Measurements from ENCODE around the gene MAGOH. TPM values are rescaled to one million over a fixed set of nuclear protein-coding genes. Genes with fewer than 3 reads are reported as not detected.

MAGOH gene
- total and polyA plus RNA-seq, 4 donors: 16.4 to 32.5 (median 26.5) TPM

GRCh38 chr1:53180951-53181350 is 57.4 kb downstream of the MAGOH start:
- WGBS: 98% methylated on average over 5 of the region's 5 CpGs
- Histone ChIP-seq H3K4me1 (ENCODE audit: control insufficient read depth in 4 of 4, insufficient read depth in 4 of 4, low read length in 3 of 4) (peaks cover 23 to 59% (median 50%) of the 10 kb centered on the region in 4 donors), H3K27ac (ENCODE audit: low read depth in 1 of 2, low read length in 2 of 2) (no peak overlapping the region), H3K9me3 (ENCODE audit: control insufficient read depth in 4 of 4, low read length in 3 of 4) (no peaks in the 10 kb centered on the region), H3K4me3 (ENCODE audit: low read depth in 1 of 3, low read length in 3 of 3) (no peak overlapping the region), H3K36me3 (ENCODE audit: control insufficient read depth in 4 of 4, insufficient read depth in 3 of 4, low read depth in 1 of 4, low read length in 3 of 4) (no peaks in the 10 kb centered on the region), H3K9ac (ENCODE audit: low read depth in 1 of 2, low read length in 2 of 2) (no peak overlapping the region), H3K27me3 (ENCODE audit: control insufficient read depth in 4 of 4, insufficient read depth in 4 of 4, low read length in 3 of 4) (no peaks in the 10 kb centered on the region)
- no peak for DNase-seq (ENCODE audit: low spot score)
- TF ChIP-seq RAD21 (IDR thresholded peaks at IDR 0.05) (no peak), JUND (IDR thresholded peaks at IDR 0.05) (no peak), EGR1 (IDR thresholded peaks at IDR 0.05; ENCODE audit: low read depth in 2 of 2) (no peak), YY1 (IDR thresholded peaks at IDR 0.05) (no peak), HNF4A (conservative IDR thresholded peaks at IDR 0.05) (no peak), SP1 (IDR thresholded peaks at IDR 0.05) (no peak), CTCF (IDR thresholded peaks at IDR 0.05; ENCODE audit: low read depth, low read length, missing input control) (no peak), GABPA (IDR thresholded peaks at IDR 0.05 in 1 of 2, conservative IDR thresholded peaks at IDR 0.05 in 1 of 2) (no peak), HNF4G (IDR thresholded peaks at IDR 0.05) (no peak), TAF1 (conservative IDR thresholded peaks at IDR 0.05) (no peak)
- TF ChIP-seq, protein P1, sequence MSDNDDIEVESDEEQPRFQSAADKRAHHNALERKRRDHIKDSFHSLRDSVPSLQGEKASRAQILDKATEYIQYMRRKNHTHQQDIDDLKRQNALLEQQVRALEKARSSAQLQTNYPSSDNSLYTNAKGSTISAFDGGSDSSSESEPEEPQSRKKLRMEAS (IDR thresholded peaks at IDR 0.05): no peak
- TF ChIP-seq, protein P2, sequence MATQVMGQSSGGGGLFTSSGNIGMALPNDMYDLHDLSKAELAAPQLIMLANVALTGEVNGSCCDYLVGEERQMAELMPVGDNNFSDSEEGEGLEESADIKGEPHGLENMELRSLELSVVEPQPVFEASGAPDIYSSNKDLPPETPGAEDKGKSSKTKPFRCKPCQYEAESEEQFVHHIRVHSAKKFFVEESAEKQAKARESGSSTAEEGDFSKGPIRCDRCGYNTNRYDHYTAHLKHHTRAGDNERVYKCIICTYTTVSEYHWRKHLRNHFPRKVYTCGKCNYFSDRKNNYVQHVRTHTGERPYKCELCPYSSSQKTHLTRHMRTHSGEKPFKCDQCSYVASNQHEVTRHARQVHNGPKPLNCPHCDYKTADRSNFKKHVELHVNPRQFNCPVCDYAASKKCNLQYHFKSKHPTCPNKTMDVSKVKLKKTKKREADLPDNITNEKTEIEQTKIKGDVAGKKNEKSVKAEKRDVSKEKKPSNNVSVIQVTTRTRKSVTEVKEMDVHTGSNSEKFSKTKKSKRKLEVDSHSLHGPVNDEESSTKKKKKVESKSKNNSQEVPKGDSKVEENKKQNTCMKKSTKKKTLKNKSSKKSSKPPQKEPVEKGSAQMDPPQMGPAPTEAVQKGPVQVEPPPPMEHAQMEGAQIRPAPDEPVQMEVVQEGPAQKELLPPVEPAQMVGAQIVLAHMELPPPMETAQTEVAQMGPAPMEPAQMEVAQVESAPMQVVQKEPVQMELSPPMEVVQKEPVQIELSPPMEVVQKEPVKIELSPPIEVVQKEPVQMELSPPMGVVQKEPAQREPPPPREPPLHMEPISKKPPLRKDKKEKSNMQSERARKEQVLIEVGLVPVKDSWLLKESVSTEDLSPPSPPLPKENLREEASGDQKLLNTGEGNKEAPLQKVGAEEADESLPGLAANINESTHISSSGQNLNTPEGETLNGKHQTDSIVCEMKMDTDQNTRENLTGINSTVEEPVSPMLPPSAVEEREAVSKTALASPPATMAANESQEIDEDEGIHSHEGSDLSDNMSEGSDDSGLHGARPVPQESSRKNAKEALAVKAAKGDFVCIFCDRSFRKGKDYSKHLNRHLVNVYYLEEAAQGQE (IDR thresholded peaks at IDR 0.05): no peak

DNA sequence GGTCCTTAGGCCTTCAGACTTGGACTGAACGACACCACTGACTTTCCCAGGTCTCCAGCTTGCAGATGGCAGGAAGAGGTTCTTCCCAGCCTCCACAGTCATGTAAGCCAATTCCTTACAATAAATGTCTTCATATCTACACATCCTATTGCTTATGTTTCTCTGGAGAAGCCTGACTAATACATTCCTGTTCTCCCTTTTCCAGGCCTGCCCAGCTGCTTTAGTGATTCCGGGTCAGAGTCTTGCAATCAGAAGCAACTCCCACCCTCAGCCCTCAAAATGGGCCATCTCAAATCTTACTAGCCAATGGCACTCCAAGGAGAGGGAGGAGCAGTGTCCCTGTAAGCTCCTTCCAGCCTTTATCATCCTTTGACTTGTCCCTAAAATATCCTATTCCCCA is 58.1 kb downstream of the MAGOH start:
- Histone ChIP-seq H3K27ac (ENCODE audit: low read depth in 1 of 2, low read length in 2 of 2) (no peak overlapping the region), H3K4me3 (ENCODE audit: low read depth in 1 of 3, low read length in 3 of 3) (no peak overlapping the region), H3K36me3 (ENCODE audit: control insufficient read depth in 4 of 4, insufficient read depth in 3 of 4, low read depth in 1 of 4, low read length in 3 of 4) (no peaks in the 10 kb centered on the region), H3K4me1 (ENCODE audit: control insufficient read depth in 4 of 4, insufficient read depth in 4 of 4, low read length in 3 of 4) (peaks cover 24 to 62% (median 54%) of the 10 kb centered on the region in 4 donors), H3K9ac (ENCODE audit: low read depth in 1 of 2, low read length in 2 of 2) (no peak overlapping the region), H3K9me3 (ENCODE audit: control insufficient read depth in 4 of 4, low read length in 3 of 4) (no peaks in the 10 kb centered on the region), H3K27me3 (ENCODE audit: control insufficient read depth in 4 of 4, insufficient read depth in 4 of 4, low read length in 3 of 4) (no peaks in the 10 kb centered on the region)
- WGBS: 88% methylated on average over 2 of the region's 2 CpGs
- no peak for DNase-seq (ENCODE audit: low spot score)
- TF ChIP-seq, protein P1 (IDR thresholded peaks at IDR 0.05): no peak
- TF ChIP-seq HNF4A (conservative IDR thresholded peaks at IDR 0.05): no peak
- TF ChIP-seq GABPA (IDR thresholded peaks at IDR 0.05 in 1 of 2, conservative IDR thresholded peaks at IDR 0.05 in 1 of 2): no peak
- no peak for TF ChIP-seq YY1 (IDR thresholded peaks at IDR 0.05)
- TF ChIP-seq RAD21 (IDR thresholded peaks at IDR 0.05): no peak
- no peak for TF ChIP-seq RXRA (IDR thresholded peaks at IDR 0.05)
- no peak for TF ChIP-seq CTCF (IDR thresholded peaks at IDR 0.05; ENCODE audit: low read depth, low read length, missing input control)
- TF ChIP-seq, protein P2 (IDR thresholded peaks at IDR 0.05): no peak
- TF ChIP-seq NR2F2 (IDR thresholded peaks at IDR 0.05): no peak
- no peak for TF ChIP-seq FOXA2 (IDR thresholded peaks at IDR 0.05)
- no peak for TF ChIP-seq FOXA1 (IDR thresholded peaks at IDR 0.05)
- TF ChIP-seq, protein P3, sequence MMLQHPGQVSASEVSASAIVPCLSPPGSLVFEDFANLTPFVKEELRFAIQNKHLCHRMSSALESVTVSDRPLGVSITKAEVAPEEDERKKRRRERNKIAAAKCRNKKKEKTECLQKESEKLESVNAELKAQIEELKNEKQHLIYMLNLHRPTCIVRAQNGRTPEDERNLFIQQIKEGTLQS (IDR thresholded peaks at IDR 0.05): no peak
- TF ChIP-seq HNF4G (IDR thresholded peaks at IDR 0.05): no peak
- TF ChIP-seq EGR1 (IDR thresholded peaks at IDR 0.05; ENCODE audit: low read depth in 2 of 2): no peak
- no peak for TF ChIP-seq SP1 (IDR thresholded peaks at IDR 0.05)
